K562 (cell line): ENCODE measurements around the gene IL11. TPM values are rescaled to one million over a fixed set of nuclear protein-coding genes. Genes with fewer than 3 reads are reported as not detected.

Experiments used
- ATAC-seq: fragments of 200-7000 bp; cut with Tn5 transposase; 3 replicates; pipeline ENCODE4 v1.9.1; 2020; ENCODE audit warnings: moderate library complexity
- BruUV-seq: library from RNA; stranded (reverse); fragments of 400-500 nt; replicated peaks from 2 replicates; lab custom pipeline; 2021; lab: Mats Ljungman, UMichigan
- CTCF ChIA-PET: fragments of 300-600 bp; formaldehyde crosslinking; extraction: SDS; loops from one replicate; lab custom pipeline; 2021; ENCODE audit warnings: low intra/inter-chr PET ratio; lab: Yijun Ruan, JAX
- POLR2A ChIA-PET: fragments of 300-600, 350-650 bp; sonication (Branson Sonifier 250); formaldehyde crosslinking; extraction: SDS; loops from one replicate; lab custom pipeline; 2021; ENCODE audit warnings: antibody characterized with exemption, inconsistent platforms; lab: Yijun Ruan, JAX
- DNase-seq, 4 experiments: peaks; one replicate each; pipeline versions ENCODE4 v3.0.0 to v3.0.0-alpha.2; 2011 to 2018; ENCODE audit warnings: low spot score in 3 of 4, mixed read lengths in 3 of 4; ENCODE audit errors: extremely low read depth in 1 of 4
- FAIRE-seq: peaks from 2 replicates; lab custom pipeline; 2011; peaks lifted over from hg19 to GRCh38; lab: Jason Lieb, UNC
- H2AFZ ChIP-seq: 2 replicates; pipeline ENCODE4 v1.6.0; 2011; ENCODE audit warnings: low read depth, low read length, control low read depth, inconsistent platforms
- H3K27ac ChIP-seq: fragments of 200-600 bp; 3 replicates; pipeline ENCODE4 v1.8.0; 2011; ENCODE audit warnings: low read depth, mild to moderate bottlenecking, control low read depth, inconsistent platforms, low read length, moderate library complexity, mixed read lengths; ENCODE audit errors: extremely low read depth
- H3K27me3 ChIP-seq, 2 experiments: fragments of 300-600 bp in 1 of 2; 2 replicates in 1 of 2; 3 replicates in 1 of 2; pipeline versions ENCODE4 v1.6.0 to v1.8.0; 2011; ENCODE audit warnings: inconsistent platforms in 2 of 2, low read length in 2 of 2, mild to moderate bottlenecking in 1 of 2, mixed read lengths in 1 of 2, moderate library complexity in 1 of 2; ENCODE audit not compliant: control insufficient read depth in 2 of 2, insufficient read depth in 2 of 2
- H3K36me3 ChIP-seq: fragments of 300-600 bp; 3 replicates; pipeline ENCODE4 v1.8.0; 2011; ENCODE audit warnings: mild to moderate bottlenecking, low read length, inconsistent platforms; ENCODE audit not compliant: control insufficient read depth, insufficient read depth
- H3K4me1 ChIP-seq, 2 experiments: fragments of 200-600 bp in 1 of 2; replicated peaks in 1 of 2; 2 replicates in 1 of 2; 3 replicates in 1 of 2; pipeline versions ENCODE4 v1.5.1 to v1.8.0; 2011; ENCODE audit warnings: inconsistent platforms in 2 of 2, low read length in 2 of 2, mild to moderate bottlenecking in 1 of 2, mixed read lengths in 1 of 2, moderate library complexity in 1 of 2; ENCODE audit not compliant: control insufficient read depth in 2 of 2, insufficient read depth in 2 of 2
- H3K4me2 ChIP-seq: 2 replicates; pipeline ENCODE4 v1.6.1; 2011; ENCODE audit warnings: low read length, control low read depth, inconsistent platforms, mixed read lengths; ENCODE audit not compliant: insufficient read depth
- H3K4me3 ChIP-seq: fragments of 200-600 bp; sonication (generic), shearing (Covaris generic); 2 replicates; pipeline ENCODE4 v1.5.1; 2016; ENCODE audit warnings: control low read depth, inconsistent platforms
- H3K79me2 ChIP-seq: fragments of 200-600 bp; 3 replicates; pipeline ENCODE4 v1.8.0; 2011; ENCODE audit warnings: low read length, inconsistent platforms; ENCODE audit not compliant: control insufficient read depth, insufficient read depth
- H3K9ac ChIP-seq, 2 experiments: 2 replicates each; pipeline versions ENCODE4 v1.6.0 to v1.6.1; 2011; ENCODE audit warnings: low read depth in 2 of 2, low read length in 2 of 2, control low read depth in 1 of 2, inconsistent platforms in 1 of 2, mild to moderate bottlenecking in 1 of 2, mixed read lengths in 1 of 2; ENCODE audit not compliant: insufficient read depth in 1 of 2
- H3K9me1 ChIP-seq: one replicate; pipeline ENCODE4 v1.6.0; 2011; ENCODE audit warnings: inconsistent platforms, mild to moderate bottlenecking, low read length, moderate library complexity; ENCODE audit not compliant: control insufficient read depth, insufficient read depth
- H3K9me3 ChIP-seq: replicated peaks from 2 replicates; pipeline ENCODE4 v1.5.1; 2011; ENCODE audit warnings: low read depth, low read length, inconsistent platforms; ENCODE audit not compliant: control insufficient read depth, insufficient read depth
- H4K20me1 ChIP-seq: replicated peaks from 2 replicates; pipeline ENCODE4 v1.6.1; 2011; ENCODE audit warnings: low read length, inconsistent platforms, mixed read lengths; ENCODE audit not compliant: control insufficient read depth, insufficient read depth
- ASH1L ChIP-seq: fragments of 450-650 bp; IDR thresholded peaks from 2 replicates; pipeline ENCODE4 v1.6.1; 2018; ENCODE audit warnings: borderline replicate concordance, mild to moderate bottlenecking, low read depth; ENCODE audit not compliant: partially characterized antibody
- CBFA2T2 ChIP-seq: fragments of 450-650 bp; conservative IDR thresholded peaks from 2 replicates; pipeline ENCODE4 v1.6.1; 2017; ENCODE audit warnings: mild to moderate bottlenecking
- CEBPB ChIP-seq: fragments of 450-650 bp; IDR thresholded peaks from 2 replicates; pipeline ENCODE4 v1.6.1; 2016; ENCODE audit warnings: missing genetic modification characterization, missing compliant biosample characterization
- MLX ChIP-seq, 2 experiments: fragments of 450-650 bp in 1 of 2; sonication (generic) in 1 of 2; formaldehyde crosslinking; conservative IDR thresholded peaks; 2 replicates each; pipeline versions ENCODE4 v1.4.0 to v1.8.1; 2020 to 2022; ENCODE audit warnings: mild to moderate bottlenecking in 1 of 2, missing genetic modification reagents in 1 of 2
- POLR2A ChIP-seq: fragments of 450-650 bp; conservative IDR thresholded peaks from 2 replicates; pipeline ENCODE4 v1.6.1; 2016
- POLR2H ChIP-seq: IDR thresholded peaks from 2 replicates; pipeline ENCODE4 v1.6.1; 2016; ENCODE audit warnings: missing genetic modification characterization, low read depth, mild to moderate bottlenecking, control low read depth, missing compliant biosample characterization, moderate library complexity
- ZBTB33 ChIP-seq: sonication (generic); formaldehyde crosslinking; IDR thresholded peaks from 2 replicates; pipeline ENCODE4 v1.8.1; 2023; ENCODE audit warnings: mild to moderate bottlenecking, missing genetic modification reagents
- ZFPM2 ChIP-seq: fragments of 250-450 bp; sonication (Bioruptor Pico); IDR thresholded peaks from 2 replicates; pipeline ENCODE4 v1.5.1; 2022; ENCODE audit warnings: mild to moderate bottlenecking
- ZNF121 ChIP-seq: sonication (generic); formaldehyde crosslinking; conservative IDR thresholded peaks from 2 replicates; pipeline ENCODE4 v1.8.0; 2022; ENCODE audit warnings: missing genetic modification reagents
- ZNF41 ChIP-seq: fragments of 250-450 bp; sonication (Bioruptor Pico); conservative IDR thresholded peaks from 2 replicates; pipeline ENCODE4 v1.4.0; 2020; ENCODE audit warnings: mild to moderate bottlenecking
- WGBS: fragments of 100-300 bp; shearing (Covaris generic); methylation state at CpG from one replicate; pipeline ENCODE4 v1.1.6; 2016; ENCODE audit warnings: low coverage, mixed read lengths; ENCODE audit not compliant: insufficient coverage; ENCODE audit errors: missing lambda C conversion rate; 5-methylcytosine and 5-hydroxymethylcytosine counted together
- in situ Hi-C: fragments of 300-500 bp; cut with MboI; formaldehyde crosslinking; loops from 4 replicates; pipeline ENCODE4 v1.15.0; 2018; ENCODE audit warnings: inconsistent platforms, mixed read lengths
- intact Hi-C: fragments of 100-400 bp; cut with micrococcal nuclease; formaldehyde crosslinking; loops from 2 replicates; pipeline ENCODE4 v1.14.2; 2022
- polyA plus RNA-seq, 8 experiments: library from polyadenylated mRNA; depleted of rRNA in 4 of 8; stranded (reverse) in 5 of 8; unstranded in 3 of 8; fragments of >200 nt; fragmentation: Nextera tagmentation in 2 of 8; fragmentation: Illumina TruSeq in 1 of 8; extraction: Ambion mirVana in 2 of 8; extraction: Trizol in 1 of 8; gene quantifications; 2 replicates each; pipeline versions ENCODE4 v1.2.1 to v1.2.3, GENCODE V29; 2011 to 2014; ENCODE audit warnings: inconsistent platforms in 1 of 8, missing spikeins in 1 of 8
- total RNA-seq, 7 experiments: library from RNA; depleted of rRNA in 6 of 7; stranded (reverse); fragments of >200 nt in 6 of 7; fragmentation: Illumina TruSeq in 2 of 7; extraction: Trizol in 2 of 7; gene quantifications; 2 replicates each; pipeline versions ENCODE4 v1.2.1 to v1.2.3, GENCODE V29; 2011 to 2021; ENCODE audit warnings: low replicate concordance in 1 of 7

Gene IL11
- total and polyA plus RNA-seq, 9 of the 15 experiments (the other 6 are each of a cell fraction or from before 2014, with no cell fraction given), result 0.04 to 0.42 (median 0.06) TPM; not detected in 6

- H3K4me1 ChIP-seq, result peaks cover 43 to 55% of the 10 kb centered on the region in 2 experiments
- in situ Hi-C loops, result no loop called here
- BruUV-seq, result no TSS peak
- H3K27me3 ChIP-seq, result no peaks in the 10 kb centered on the region
- no peak overlapping the region for H3K27ac ChIP-seq
- no peak overlapping the region for H3K9ac ChIP-seq
- peaks cover 45% of the 10 kb centered on the region for H3K36me3 ChIP-seq
- TF ChIP-seq ZBTB33 (CRISPR knock-in tag) (no peak; the same call in 1 of the 2 replicates), CEBPB (tag) (peak; percentile 50; the same call in 1 of the 2 replicates), MLX (CRISPR knock-in tag; conservative IDR thresholded peaks at IDR 0.05) (no peak), CBFA2T2 (no peak), ZNF121 (peak; percentile 82), ASH1L (no peak), ZNF41 (CRISPR knock-in tag) (no peak), ZFPM2 (no peak), POLR2A (peak; percentile 43; the same call in 1 of the 2 replicates), POLR2H (no peak)
- H3K79me2 ChIP-seq, result peaks cover 30% of the 10 kb centered on the region
- ChIA-PET POLR2A (interaction anchor here (0.6 to 12.9 kb wide), 3 partner anchors 7 to 95 kb away, joined by 3 to 195 read pairs (median 97); partner anchors contain the start of gene UBE2S), CTCF (no interaction called here)
- DNase-seq (no peak), FAIRE-seq (no peak), ATAC-seq (no peak)
- H3K4me2 ChIP-seq, result no peak overlapping the region
- H3K9me3 ChIP-seq, result no peaks in the 10 kb centered on the region
- H2AFZ ChIP-seq, result no peak overlapping the region
- WGBS, result 54% methylated on average over 15 of the region's 18 CpGs
- peaks cover 19% of the 10 kb centered on the region for H3K9me1 ChIP-seq
- peaks cover 45% of the 10 kb centered on the region for H4K20me1 ChIP-seq
- intact Hi-C loops, result no loop called here
- H3K4me3 ChIP-seq, result no peak overlapping the region
Observed at GRCh38 chr19:55391702-55392615, 21.7 kb upstream of the IL11 start.
